Type B pancreatic cell (in vitro differentiated cells): ENCODE results near the gene MMP28. TPM values are rescaled to one million over a fixed set of nuclear protein-coding genes. Genes with fewer than 3 reads are reported as not detected.
A peak's percentile ranks its signal among the peaks of the same experiment; 100 is the strongest.

ENCODE experiments used
- DNase-seq: peaks from one replicate; pipeline ENCODE4 v3.0.0; 2021; ENCODE audit warnings: mixed read lengths; ENCODE audit not compliant: unreplicated experiment; ENCODE audit errors: extremely low spot score
- H3K27ac Mint-ChIP-seq: 2 replicates; pipeline ENCODE4 v1.8.0; 2021; ENCODE audit warnings: mild to moderate bottlenecking, mixed read lengths
- H3K27me3 Mint-ChIP-seq: 2 replicates; pipeline ENCODE4 v1.8.0; 2021; ENCODE audit warnings: mixed read lengths
- H3K36me3 Mint-ChIP-seq: 2 replicates; pipeline ENCODE4 v1.8.0; 2021; ENCODE audit warnings: mixed read lengths
- H3K4me1 Mint-ChIP-seq: one replicate; pipeline ENCODE4 v1.8.0; 2021; ENCODE audit warnings: mixed read lengths; ENCODE audit not compliant: unreplicated experiment
- H3K4me3 Mint-ChIP-seq: 2 replicates; pipeline ENCODE4 v1.8.0; 2021; ENCODE audit warnings: mild to moderate bottlenecking, mixed read lengths
- H3K9me3 Mint-ChIP-seq: 2 replicates; pipeline ENCODE4 v1.8.0; 2021; ENCODE audit warnings: mixed read lengths
- total RNA-seq: library from RNA; stranded (reverse); gene quantifications from 2 replicates; pipeline ENCODE4 v1.2.1, GENCODE V29; 2021; ENCODE audit warnings: low replicate concordance
- TF ChIP-seq, protein P1 (sequence below): fragments of 200-600 bp; sonication (generic); conservative IDR thresholded peaks from 2 replicates; pipeline ENCODE4 v1.5.0; 2021; ENCODE audit warnings: antibody characterized with exemption, mild to moderate bottlenecking

The MMP28 gene
- total RNA-seq, 1 donor from 2014 or later, result 0.97 TPM

GRCh38 chr17:35807371-35808144 lies 12.1 kb upstream of the MMP28 start:
- Mint-ChIP-seq H3K9me3 (no peaks in the 10 kb centered on the region), H3K27ac (peak overlapping the region; percentile 96), H3K27me3 (no peaks in the 10 kb centered on the region), H3K4me3 (peak overlapping the region; percentile 94), H3K4me1 (peaks cover 21% of the 10 kb centered on the region), H3K36me3 (no peaks in the 10 kb centered on the region)
- TF ChIP-seq, protein P1, sequence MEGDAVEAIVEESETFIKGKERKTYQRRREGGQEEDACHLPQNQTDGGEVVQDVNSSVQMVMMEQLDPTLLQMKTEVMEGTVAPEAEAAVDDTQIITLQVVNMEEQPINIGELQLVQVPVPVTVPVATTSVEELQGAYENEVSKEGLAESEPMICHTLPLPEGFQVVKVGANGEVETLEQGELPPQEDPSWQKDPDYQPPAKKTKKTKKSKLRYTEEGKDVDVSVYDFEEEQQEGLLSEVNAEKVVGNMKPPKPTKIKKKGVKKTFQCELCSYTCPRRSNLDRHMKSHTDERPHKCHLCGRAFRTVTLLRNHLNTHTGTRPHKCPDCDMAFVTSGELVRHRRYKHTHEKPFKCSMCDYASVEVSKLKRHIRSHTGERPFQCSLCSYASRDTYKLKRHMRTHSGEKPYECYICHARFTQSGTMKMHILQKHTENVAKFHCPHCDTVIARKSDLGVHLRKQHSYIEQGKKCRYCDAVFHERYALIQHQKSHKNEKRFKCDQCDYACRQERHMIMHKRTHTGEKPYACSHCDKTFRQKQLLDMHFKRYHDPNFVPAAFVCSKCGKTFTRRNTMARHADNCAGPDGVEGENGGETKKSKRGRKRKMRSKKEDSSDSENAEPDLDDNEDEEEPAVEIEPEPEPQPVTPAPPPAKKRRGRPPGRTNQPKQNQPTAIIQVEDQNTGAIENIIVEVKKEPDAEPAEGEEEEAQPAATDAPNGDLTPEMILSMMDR, result no peak
- DNase-seq, result no peak

DNA sequence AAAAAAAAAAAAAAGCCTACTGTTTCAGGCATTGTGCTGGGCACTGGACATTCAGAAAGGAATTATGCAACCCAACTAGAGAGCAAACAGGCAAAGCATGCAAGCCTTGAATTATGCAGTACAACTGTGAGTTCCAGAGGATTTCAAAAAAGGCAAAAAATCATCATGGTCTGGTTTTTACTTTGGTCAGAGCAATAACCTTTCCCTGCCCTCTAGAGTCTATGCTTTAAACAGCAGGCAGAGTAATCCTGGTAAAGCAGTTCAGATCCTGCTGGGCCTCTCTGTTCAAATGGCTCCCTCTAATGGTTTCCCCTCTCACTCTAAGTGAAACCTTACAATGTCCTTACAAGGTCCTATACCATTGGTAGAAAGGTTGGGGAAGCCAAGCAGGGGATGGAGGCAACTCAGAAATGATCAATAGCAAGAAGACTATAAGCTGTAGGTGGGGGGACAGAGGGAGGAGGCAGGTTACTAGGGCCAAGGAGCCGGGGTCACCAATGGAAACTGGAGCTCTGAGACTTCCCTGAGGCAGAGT lies 9.3 kb upstream of the MMP28 start:
- Mint-ChIP-seq H3K36me3 (no peaks in the 10 kb centered on the region), H3K4me1 (peaks cover 27% of the 10 kb centered on the region), H3K9me3 (no peaks in the 10 kb centered on the region), H3K4me3 (peak overlapping the region; percentile 20), H3K27me3 (peaks cover 13% of the 10 kb centered on the region), H3K27ac (peak overlapping the region; percentile 29)
- TF ChIP-seq, protein P1, result peak; percentile 79
- no peak for DNase-seq

GRCh38 chr17:35801583-35802224 lies 6.3 kb upstream of the MMP28 start:
- peaks cover 41% of the 10 kb centered on the region for H3K27me3 Mint-ChIP-seq
- DNase-seq, result no peak
- TF ChIP-seq, protein P1, result no peak
- no peak overlapping the region for H3K27ac Mint-ChIP-seq
- no peaks in the 10 kb centered on the region for H3K9me3 Mint-ChIP-seq
- no peaks in the 10 kb centered on the region for H3K36me3 Mint-ChIP-seq
- H3K4me1 Mint-ChIP-seq, result peaks cover 13% of the 10 kb centered on the region
- H3K4me3 Mint-ChIP-seq, result no peak overlapping the region

DNA sequence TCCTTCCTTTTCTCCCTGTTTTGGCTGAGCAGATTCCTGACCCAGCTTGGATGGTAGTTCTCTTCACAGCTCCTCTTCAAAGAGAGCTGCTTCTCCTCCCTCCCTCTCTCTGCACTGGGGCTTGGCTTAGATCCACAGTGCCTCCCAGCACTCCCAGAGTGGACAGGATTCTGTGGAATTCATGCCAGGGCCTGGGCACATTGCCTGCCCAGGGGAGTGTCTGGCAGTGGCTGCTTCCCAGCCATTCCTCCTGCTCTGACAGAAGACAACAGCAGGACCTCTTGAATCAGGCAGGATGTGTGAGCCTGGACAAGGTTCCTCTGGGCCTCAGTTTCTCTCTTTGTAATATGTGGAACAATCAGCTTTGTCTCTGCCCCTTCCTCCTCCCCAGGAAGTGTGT lies 4.5 kb upstream of the MMP28 start:
- Mint-ChIP-seq H3K4me1 (peaks cover 19% of the 10 kb centered on the region), H3K27me3 (peaks cover 55% of the 10 kb centered on the region), H3K36me3 (no peaks in the 10 kb centered on the region), H3K4me3 (no peak overlapping the region), H3K27ac (no peak overlapping the region), H3K9me3 (no peaks in the 10 kb centered on the region)
- no peak for DNase-seq
- TF ChIP-seq, protein P1, result no peak

GRCh38 chr17:35797918-35798317 lies 2.5 kb upstream of the MMP28 start:
- peaks cover 75% of the 10 kb centered on the region for H3K27me3 Mint-ChIP-seq

More at GRCh38 chr17:35797918-35798317, 2.5 kb upstream of the MMP28 start:
- no peak overlapping the region for H3K4me3 Mint-ChIP-seq
- H3K27ac Mint-ChIP-seq, result no peak overlapping the region
- peaks cover 14% of the 10 kb centered on the region for H3K4me1 Mint-ChIP-seq
- no peaks in the 10 kb centered on the region for H3K9me3 Mint-ChIP-seq
- DNase-seq, result no peak
- TF ChIP-seq, protein P1, result no peak
- no peaks in the 10 kb centered on the region for H3K36me3 Mint-ChIP-seq
